ENCODE results near the gene RFX4. TPM values are rescaled to one million over a fixed set of nuclear protein-coding genes. Genes with fewer than 3 reads are reported as not detected.

The RFX4 gene
- polyA plus RNA-seq, 4 donors: 0.12 TPM; not detected in 3

DNA sequence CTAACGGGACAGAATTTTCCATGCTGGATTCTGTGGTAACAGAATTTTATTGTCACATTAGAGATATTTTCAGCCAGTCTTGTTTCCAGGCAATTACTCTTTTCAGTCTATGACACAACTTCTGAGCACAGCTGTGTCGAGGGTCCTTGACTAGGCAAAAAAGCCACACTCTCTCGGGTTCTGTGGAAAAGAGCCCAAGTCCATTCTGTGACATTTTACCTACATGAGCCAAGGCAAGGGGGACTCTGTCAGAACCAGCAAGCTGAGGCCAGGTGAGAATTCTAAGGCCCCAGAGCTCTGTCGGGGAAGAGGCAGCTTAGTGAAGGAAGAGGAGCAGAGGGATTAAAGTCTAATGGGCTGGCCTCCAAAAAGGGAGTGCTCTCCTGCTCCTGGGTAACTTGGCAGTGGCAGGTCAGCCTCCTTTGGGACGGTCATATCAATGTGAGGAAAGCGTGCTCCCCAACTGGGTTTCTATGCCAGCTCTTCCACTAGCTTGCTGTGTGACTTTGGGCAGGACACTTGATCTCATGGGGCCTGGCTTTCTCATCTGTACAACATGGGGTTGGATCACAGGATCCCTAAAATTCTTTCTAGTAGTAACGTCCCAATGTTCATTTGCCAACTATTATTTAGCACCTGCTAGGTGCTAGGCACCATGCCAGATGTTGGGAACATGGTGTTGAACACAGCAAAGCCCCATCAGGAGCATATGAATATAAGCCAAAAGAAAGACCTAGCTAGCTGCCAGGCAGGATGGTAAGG lies 175.7 kb downstream of the RFX4 start:
- DNase-seq (ENCODE audit: low read depth in 4 of 4, low spot score in 3 of 4): no peak

DNA sequence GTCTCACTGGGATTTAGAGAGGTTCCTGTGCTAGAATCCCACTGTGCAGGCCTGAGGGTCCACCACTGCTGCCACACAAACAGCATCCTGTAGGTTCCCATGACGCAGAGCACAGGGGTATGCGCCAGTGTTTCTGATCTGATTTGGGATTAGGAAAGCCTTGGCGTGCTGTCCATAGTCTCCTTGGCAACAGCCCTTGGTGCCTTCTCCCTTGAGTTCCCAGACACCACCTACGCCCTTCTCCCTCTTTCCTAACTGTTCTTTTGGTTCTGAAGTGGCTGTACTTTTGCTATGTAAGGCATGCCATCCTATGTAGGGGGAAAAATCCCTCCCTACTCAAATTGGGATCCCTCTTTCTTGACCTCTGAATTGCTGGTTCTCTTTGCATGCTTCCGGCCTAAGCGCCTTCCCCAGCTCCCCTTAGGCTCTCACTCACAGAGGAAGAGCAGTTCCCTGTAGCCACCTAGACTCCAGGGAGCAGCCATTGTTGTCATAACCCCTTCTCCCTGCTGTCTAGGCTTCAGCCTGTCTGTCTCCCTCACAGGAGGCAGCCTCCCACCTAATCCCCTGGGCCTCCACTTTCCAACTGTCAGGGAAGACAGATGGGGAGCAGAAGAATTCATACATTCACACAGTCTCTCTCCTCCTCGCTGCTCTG lies 176.9 kb downstream of the RFX4 start:
- no peak for DNase-seq (ENCODE audit: low read depth in 4 of 4, low spot score in 3 of 4)

GRCh38 chr12:106760184-106760531 lies 177.4 kb downstream of the RFX4 start:
- DNase-seq (ENCODE audit: low read depth in 4 of 4, low spot score in 3 of 4): no peak

GRCh38 chr12:106764220-106764619 lies 181.4 kb downstream of the RFX4 start:
- no peak for DNase-seq (ENCODE audit: low read depth in 4 of 4, low spot score in 3 of 4)

- no peak for DNase-seq (ENCODE audit: low read depth in 4 of 4, low spot score in 3 of 4)
Observed at GRCh38 chr12:106764738-106765137, 181.9 kb downstream of the RFX4 start.

DNA sequence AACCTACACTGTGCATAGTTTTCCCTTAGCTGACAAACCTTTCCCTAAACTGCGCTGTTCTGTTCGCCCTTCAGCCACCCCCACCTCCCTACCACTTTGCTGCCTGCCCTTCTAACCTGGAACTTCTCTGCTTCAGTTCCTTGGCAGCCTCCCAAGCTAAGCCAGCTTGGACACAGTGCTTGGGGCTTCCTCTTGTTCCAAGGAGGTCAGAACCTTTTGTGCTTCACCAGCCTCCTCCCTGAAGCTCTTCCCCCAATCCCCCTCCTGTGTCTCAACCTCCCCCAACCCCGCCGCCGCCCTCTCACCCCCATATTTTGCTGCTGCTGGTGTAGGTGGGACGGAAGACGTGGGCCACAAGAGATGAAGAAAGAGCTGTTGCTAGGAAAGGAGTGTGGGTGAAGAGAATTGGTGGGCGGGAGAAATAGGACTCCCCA lies 183.6 kb downstream of the RFX4 start:
- peak in 2 of 4 donors; percentile 51 to 58 for DNase-seq (ENCODE audit: low read depth in 4 of 4, low spot score in 3 of 4)

DNA sequence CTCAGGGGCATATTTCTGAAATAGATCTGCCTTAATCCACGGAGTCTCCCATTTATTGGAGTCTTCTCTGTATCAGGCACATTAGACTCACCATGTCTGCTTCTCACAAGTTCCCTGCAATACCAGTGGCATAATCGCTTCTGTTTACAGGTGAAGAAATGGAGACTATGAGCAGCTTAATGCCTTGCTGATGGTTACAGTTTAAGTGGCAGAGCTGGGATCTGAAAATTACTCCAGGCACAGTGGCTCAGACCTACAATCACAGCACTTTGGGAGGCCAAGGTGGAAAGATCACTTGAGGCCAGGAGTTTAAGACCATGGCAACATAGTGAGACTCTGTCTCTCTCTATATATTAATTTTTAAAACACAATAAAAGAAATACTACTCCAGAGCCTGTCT lies 184.4 kb downstream of the RFX4 start:
- DNase-seq (ENCODE audit: low read depth in 4 of 4, low spot score in 3 of 4): no peak

DNA sequence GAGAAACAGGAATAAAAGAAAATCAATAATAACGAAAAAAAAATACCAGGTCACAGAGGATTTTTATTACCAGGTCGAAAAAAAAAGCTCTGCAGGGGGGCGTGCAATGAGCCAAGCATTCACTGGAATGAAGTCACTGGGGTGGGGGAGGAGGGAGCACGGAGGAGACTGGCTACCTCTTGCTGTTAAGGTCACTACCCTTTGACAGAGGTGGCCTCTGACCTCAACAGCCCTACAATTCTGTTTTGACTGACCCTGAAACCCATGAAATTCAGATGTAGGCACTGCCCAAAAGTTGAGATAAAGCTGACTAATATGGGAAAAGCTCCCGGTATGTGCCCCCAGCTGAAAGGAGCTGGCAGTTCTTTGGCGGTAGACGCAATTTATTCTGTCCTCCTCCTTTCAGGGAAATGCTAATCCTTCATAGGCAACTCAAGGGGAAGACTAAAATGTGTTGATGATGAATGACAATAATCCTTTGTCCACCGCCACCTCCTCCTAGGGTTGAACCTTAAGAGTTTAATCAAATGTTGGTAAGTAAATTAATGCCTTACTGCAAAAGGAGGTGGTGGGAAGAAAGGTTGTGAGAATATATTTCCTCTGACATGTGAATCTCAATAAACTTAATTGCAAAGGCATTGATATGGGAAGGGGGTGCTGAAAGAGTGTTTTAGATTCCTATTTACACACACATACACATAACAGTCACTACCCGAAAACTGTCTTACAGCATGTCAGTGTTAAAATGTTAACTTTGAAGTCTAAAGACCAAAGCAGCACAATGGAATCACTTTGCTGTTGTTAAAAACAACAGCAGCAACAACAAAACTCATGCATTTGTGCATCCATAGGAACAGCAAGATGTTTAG lies 185.4 kb downstream of the RFX4 start:
- no peak for DNase-seq (ENCODE audit: low read depth in 4 of 4, low spot score in 3 of 4)

- DNase-seq (ENCODE audit: low read depth in 4 of 4, low spot score in 3 of 4): no peak
Observed at GRCh38 chr12:106769078-106769477, 186.3 kb downstream of the RFX4 start.

DNA sequence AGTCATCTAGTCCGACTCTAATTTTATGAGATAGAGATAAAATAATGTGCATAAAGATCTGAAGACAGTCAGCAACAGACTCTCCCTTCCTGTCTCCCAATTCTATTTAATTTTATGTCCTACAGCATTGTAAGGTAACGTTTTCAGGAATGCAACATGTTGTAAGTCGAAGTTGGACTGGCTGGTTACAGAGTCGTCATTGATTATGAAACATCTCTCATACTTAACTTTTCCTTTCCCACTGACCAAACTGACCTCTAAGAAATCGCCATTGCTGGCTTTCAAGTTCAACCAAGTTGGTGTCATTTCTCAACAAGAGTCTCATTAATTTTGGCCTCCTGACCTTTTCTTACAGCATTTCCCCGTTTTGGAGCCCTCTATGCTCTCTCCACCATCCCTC lies 186.7 kb downstream of the RFX4 start:
- DNase-seq (ENCODE audit: low read depth in 4 of 4, low spot score in 3 of 4): no peak

DNA sequence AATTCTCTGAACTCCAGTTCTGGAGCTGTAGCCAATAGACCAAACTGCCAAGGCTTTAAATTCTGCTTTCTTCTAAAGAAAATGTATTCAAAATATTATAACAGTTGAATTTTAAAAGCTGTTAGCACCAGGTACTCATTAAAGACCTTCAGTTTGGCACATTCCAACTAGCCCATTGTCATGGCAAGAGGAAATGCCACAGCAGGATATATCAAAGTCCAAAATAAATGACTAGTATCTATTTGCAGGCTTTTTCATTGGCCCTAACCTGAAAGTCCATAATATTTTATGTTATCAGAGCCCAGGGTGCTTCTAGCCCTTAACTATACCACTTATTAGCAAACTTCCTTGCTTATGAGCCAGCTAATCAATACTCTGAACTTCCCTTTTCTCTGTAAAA lies 188.6 kb downstream of the RFX4 start:
- DNase-seq (ENCODE audit: low read depth in 4 of 4, low spot score in 3 of 4): no peak

- no peak for DNase-seq (ENCODE audit: low read depth in 4 of 4, low spot score in 3 of 4)
Observed at GRCh38 chr12:106773286-106774004, 190.6 kb downstream of the RFX4 start.

DNA sequence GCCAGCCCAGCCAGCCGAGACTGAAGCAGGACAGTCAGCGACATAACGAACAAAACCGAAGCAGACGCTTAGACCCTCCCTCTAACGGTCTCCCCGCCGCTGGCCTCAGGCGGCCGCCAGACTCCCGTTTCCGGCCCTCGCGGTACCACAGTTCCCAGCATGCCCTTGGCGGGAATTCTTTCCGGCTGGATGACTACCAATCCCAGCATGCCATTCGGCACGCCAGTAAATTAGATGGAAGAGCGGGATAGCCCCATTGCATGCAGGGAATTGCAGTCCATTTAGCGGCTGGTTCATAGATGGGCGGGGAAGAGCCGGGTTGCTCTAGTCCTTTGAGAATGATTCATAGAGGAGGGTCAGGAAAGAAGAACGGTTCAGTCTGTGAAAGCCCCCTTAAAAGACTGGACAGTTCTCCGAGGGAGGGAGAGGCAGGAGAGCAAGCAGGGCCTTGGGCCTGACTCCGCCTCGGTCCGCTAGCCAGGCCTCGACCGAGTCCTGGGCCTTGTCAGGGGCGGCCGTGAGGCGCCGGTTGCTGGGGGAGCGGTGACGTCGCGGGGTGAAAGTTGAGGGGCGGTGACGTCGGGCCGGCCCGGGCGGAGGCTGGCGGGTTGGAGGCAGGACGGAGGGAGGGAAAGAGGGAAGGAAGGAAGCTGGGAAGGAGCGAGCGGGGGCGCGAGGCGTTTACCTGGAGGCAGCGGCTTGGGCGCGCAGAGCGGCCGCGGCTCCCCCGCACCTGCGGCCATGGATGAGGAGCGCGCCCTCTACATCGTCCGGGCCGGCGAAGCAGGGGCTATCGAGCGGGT lies 191.4 kb downstream of the RFX4 start, which contains the start of gene RIC8B:
RIC8B (plus strand) TSS at position 678 of the 803 bp plus-strand sequence; CDS start at position 742, 64 bp downstream.
- peak; percentile 97 to 99 (median 98) for DNase-seq (ENCODE audit: low read depth in 4 of 4, low spot score in 3 of 4)

DNA sequence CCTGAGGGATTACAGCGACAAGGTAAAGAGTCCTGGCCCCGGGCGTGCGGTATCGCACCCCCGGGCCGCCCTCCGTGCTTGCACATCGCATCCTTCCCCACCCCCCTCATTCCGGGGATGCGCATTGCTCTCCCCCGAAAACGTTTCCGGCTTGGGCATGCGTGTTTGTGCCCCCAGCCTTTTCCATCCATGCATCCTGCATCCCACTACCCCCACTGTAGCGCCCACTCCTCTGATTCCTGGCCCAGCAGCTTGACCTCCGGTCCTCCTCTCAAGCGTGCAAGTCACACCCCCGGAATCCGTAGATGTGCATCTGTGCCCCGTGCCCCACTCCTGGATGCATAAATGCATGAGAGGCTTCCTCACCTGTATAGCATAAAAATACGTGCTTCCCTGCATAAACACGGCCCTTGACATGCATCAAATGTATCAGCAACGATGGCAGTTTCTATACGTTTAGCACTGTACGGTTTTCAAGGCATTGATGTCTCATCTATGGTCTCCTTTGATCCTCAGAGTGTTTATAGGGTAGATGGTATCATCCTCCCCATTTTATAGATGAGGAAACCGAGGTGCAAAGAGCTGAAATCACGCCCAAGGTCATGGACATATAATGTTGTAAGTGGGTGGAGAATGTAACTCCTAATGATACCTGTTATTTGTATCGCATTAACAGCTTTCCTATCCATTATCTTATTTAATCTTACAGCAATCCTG lies 192.2 kb downstream of the RFX4 start:
- no peak for DNase-seq (ENCODE audit: low read depth in 4 of 4, low spot score in 3 of 4)

DNA sequence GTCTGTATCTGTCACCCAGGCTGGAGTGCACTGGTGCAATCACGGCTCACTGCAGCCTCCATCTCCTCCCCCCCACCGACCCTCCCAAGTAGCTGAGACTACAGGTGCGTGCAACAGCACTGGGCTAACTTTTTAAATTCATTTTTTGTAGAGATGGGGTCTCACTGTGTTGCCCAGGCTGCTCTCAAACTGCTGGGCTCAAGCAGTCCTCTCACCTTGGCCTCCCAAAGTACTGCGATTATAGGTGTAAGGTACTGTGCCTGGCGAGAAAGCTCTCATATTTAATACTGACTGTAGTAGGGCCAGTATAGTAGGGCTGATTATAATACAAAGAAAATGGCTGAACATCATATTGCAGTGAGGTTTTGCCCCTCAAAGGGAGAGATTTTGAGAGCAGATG lies 194.1 kb downstream of the RFX4 start:
- DNase-seq (ENCODE audit: low read depth in 4 of 4, low spot score in 3 of 4): no peak

GRCh38 chr12:106780010-106780631 lies 197.3 kb downstream of the RFX4 start:
- no peak for DNase-seq (ENCODE audit: low read depth in 4 of 4, low spot score in 3 of 4)

- no peak for DNase-seq (ENCODE audit: low read depth in 4 of 4, low spot score in 3 of 4)
Observed at GRCh38 chr12:106782619-106783018, 199.8 kb downstream of the RFX4 start.

- DNase-seq (ENCODE audit: low read depth in 4 of 4, low spot score in 3 of 4): no peak
Observed at GRCh38 chr12:106783515-106783914, 200.7 kb downstream of the RFX4 start.

DNA sequence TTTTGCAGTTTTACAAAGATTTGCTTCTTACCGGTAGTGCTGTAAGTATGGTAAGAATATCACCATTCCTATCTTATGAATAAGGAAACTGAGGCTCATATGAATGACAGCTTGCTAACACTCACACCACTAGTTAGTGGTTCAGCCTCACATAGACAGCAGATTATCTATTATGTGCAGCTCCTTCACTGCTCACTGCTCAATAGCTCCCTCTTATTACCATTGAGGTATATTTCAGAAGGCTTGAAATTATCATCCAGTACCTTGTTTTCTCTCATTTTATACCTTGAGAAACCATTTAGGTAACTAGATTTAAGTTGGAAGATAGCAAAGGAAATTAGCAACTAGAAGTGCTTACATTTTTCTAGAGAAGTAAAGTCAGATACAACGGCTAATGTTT lies 207.2 kb downstream of the RFX4 start:
- DNase-seq (ENCODE audit: low read depth in 4 of 4, low spot score in 3 of 4): no peak

Data from right renal pelvis (tissue), 4 donors.